COLO668 (cell line): ENCODE data around the gene AQP6.

Source experiments
- DNase-seq: peaks from one replicate; lab custom pipeline; 2025; ENCODE audit not compliant: unreplicated experiment; lab: John Stamatoyannopoulos, UW

AQP6 gene

GRCh38 chr12:50025187-50026059 lies 52.7 kb downstream of the AQP6 start, which contains the start of gene RACGAP1:
Gene RACGAP1, minus strand, starts transcription at chr12:50025494. Its CDS starts 8,779 bp downstream, at chr12:50016715.
- DNase-seq = peak; percentile 93

DNA sequence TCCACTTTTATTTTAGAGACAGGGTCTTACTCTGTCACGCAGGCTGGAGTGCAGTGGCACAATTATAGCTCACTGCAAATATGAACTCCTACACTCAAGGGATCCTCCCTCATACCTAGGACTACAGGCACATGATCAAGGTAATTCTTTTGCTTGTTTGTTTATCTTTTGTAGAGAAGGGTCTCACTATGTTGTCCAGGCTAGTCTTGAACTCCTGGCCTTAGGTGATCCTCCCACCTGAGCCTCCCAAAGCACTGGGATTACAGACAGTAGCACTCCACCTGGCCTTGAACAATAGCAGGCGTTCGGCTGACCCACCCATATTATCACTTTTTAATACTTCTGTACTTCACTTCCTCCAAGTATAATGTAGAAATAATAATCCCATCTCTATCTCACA lies 53.9 kb downstream of the AQP6 start:
- DNase-seq = no peak
